Cardiac septum (tissue), 1 donor: Measurements from ENCODE around the gene RDH14. TPM values are rescaled to one million over a fixed set of nuclear protein-coding genes. Genes with fewer than 3 reads are reported as not detected.

ENCODE experiments used
- DNase-seq: peaks from one replicate; pipeline ENCODE4 v3.0.0-alpha.2; 2020; ENCODE audit warnings: low spot score
- intact Hi-C: fragments of 100-400 bp; cut with DNase I; formaldehyde crosslinking; loops from one replicate; pipeline ENCODE4 v1.14.0; 2022
- total RNA-seq: library from RNA; stranded (reverse); fragmentation: NEBNext Ultra II Directional; extraction: Animal tissue kit (Norgen Biotek cat#: 25700); gene quantifications from one replicate; pipeline ENCODE4 v1.2.1, GENCODE V29; 2021
- donor health status: DM: no; HTN: no; CAD: no.

Gene RDH14
- total RNA-seq, 1 donor from 2014 or later: 35.4 TPM

- intact Hi-C loops: loop anchor here (10.0 kb wide), 1 partner anchor 447 kb away; no protein-coding TSS in a partner anchor
- no peak for DNase-seq
Observed at GRCh38 chr2:18527326-18527725, 33.1 kb downstream of the RDH14 start.

GRCh38 chr2:18526429-18526828, 34.0 kb downstream of the RDH14 start:
- DNase-seq: no peak
- intact Hi-C loops: loop anchor here (10.0 kb wide), 1 partner anchor 448 kb away; no protein-coding TSS in a partner anchor

- DNase-seq: no peak
- intact Hi-C loops: loop anchor here (2.0 to 10.0 kb wide), 2 partner anchors 33 to 449 kb away; no protein-coding TSS in a partner anchor
Observed at GRCh38 chr2:18525852-18526251, 34.6 kb downstream of the RDH14 start.

GRCh38 chr2:18525236-18525635, 35.2 kb downstream of the RDH14 start:
- intact Hi-C loops: loop anchor here (2.0 to 10.0 kb wide), 2 partner anchors 34 to 450 kb away; no protein-coding TSS in a partner anchor
- no peak for DNase-seq

- intact Hi-C loops: loop anchor here (10.0 kb wide), 1 partner anchor 452 kb away; no protein-coding TSS in a partner anchor
- DNase-seq: no peak
Observed at GRCh38 chr2:18522484-18523146, 37.8 kb downstream of the RDH14 start.

- intact Hi-C loops: loop anchor here (2.0 to 10.0 kb wide), 4 partner anchors 222 to 1342 kb away; no protein-coding TSS in a partner anchor
- peak; percentile 91 for DNase-seq
Observed at GRCh38 chr2:18520451-18521425, 39.7 kb downstream of the RDH14 start.

GRCh38 chr2:18519914-18520450, 40.5 kb downstream of the RDH14 start:
- intact Hi-C loops: loop anchor here (2.0 to 10.0 kb wide), 6 partner anchors 41 to 1343 kb away; partner anchors contain the start of gene RDH14
- no peak for DNase-seq

- intact Hi-C loops: loop anchor here (2.0 to 5.0 kb wide), 2 partner anchors 42 to 81 kb away; partner anchors contain the start of gene RDH14
- DNase-seq: no peak
Observed at GRCh38 chr2:18518116-18519111, 42.0 kb downstream of the RDH14 start.

GRCh38 chr2:18517386-18517785, 43.1 kb downstream of the RDH14 start:
- intact Hi-C loops: loop anchor here (5.0 kb wide), 1 partner anchor 80 kb away; no protein-coding TSS in a partner anchor
- no peak for DNase-seq

GRCh38 chr2:18516112-18516511, 44.3 kb downstream of the RDH14 start:
- intact Hi-C loops: loop anchor here (5.0 kb wide), 1 partner anchor 79 kb away; no protein-coding TSS in a partner anchor
- no peak for DNase-seq

GRCh38 chr2:18514526-18515461, 45.7 kb downstream of the RDH14 start:
- intact Hi-C loops: loop anchor here (5.0 kb wide), 1 partner anchor 77 kb away; no protein-coding TSS in a partner anchor
- DNase-seq: no peak

- DNase-seq: no peak
- intact Hi-C loops: no loop called here
Observed at GRCh38 chr2:18510775-18511174, 49.7 kb downstream of the RDH14 start.

GRCh38 chr2:18506883-18507509, 53.5 kb downstream of the RDH14 start:
- intact Hi-C loops: no loop called here
- DNase-seq: no peak

GRCh38 chr2:18505703-18506341, 54.6 kb downstream of the RDH14 start:
- intact Hi-C loops: no loop called here
- DNase-seq: no peak
